OCI-M2 (cell line): ENCODE measurements around the gene P2RY10.
"Not testable (repeated sequence)": the region's sequence is repeated elsewhere in the genome, so short reads cannot be mapped to it uniquely, and the experiment has no call there.

Experiments used
- DNase-seq: peaks from one replicate; lab custom pipeline; 2025; ENCODE audit not compliant: unreplicated experiment; lab: John Stamatoyannopoulos, UW

Gene P2RY10

GRCh38 chrX:78945186-78945912, at the start of gene P2RY10:
Gene P2RY10, plus strand, starts transcription at chrX:78945391. Its CDS starts 15,130 bp downstream, at chrX:78960521.
- no peak for DNase-seq

GRCh38 chrX:78922754-78923153, 22.4 kb upstream of the P2RY10 start:
- DNase-seq: no peak

GRCh38 chrX:78923198-78924015, 21.8 kb upstream of the P2RY10 start:
- no peak for DNase-seq

GRCh38 chrX:78931814-78932213, 13.4 kb upstream of the P2RY10 start:
- no peak for DNase-seq

- no peak for DNase-seq
These were observed 10.3 kb upstream of the P2RY10 start for GRCh38 chrX:78934866-78935265.

- DNase-seq: no peak
These were observed 840 bp upstream of the P2RY10 start for GRCh38 chrX:78944351-78944750.

GRCh38 chrX:78946178-78946931, 1.2 kb downstream of the P2RY10 start:
- no peak for DNase-seq

GRCh38 chrX:78950009-78950835, 5.0 kb downstream of the P2RY10 start:
- DNase-seq: no peak

- DNase-seq: no peak
These were observed 12.0 kb downstream of the P2RY10 start for GRCh38 chrX:78957049-78957767.

GRCh38 chrX:78957768-78958130, 12.6 kb downstream of the P2RY10 start:
- DNase-seq: no peak

- no peak for DNase-seq
These were observed 13.4 kb downstream of the P2RY10 start for GRCh38 chrX:78958419-78959116.

GRCh38 chrX:78960888-78961287, 15.7 kb downstream of the P2RY10 start:
- no peak for DNase-seq

- no peak for DNase-seq
These were observed 19.4 kb downstream of the P2RY10 start for GRCh38 chrX:78964598-78964997.

- no peak for DNase-seq
These were observed 34.7 kb downstream of the P2RY10 start for GRCh38 chrX:78979789-78980464.

- no peak for DNase-seq
These were observed 44.2 kb downstream of the P2RY10 start for GRCh38 chrX:78989349-78989748.

- DNase-seq: no peak
These were observed 52.8 kb downstream of the P2RY10 start for GRCh38 chrX:78997870-78998558.

- not testable (repeated sequence) for DNase-seq
These were observed 62.3 kb downstream of the P2RY10 start for GRCh38 chrX:79007540-79007939.
